Heart right ventricle (tissue), 16 donors: ENCODE results near the gene TBC1D14. TPM values are rescaled to one million over a fixed set of nuclear protein-coding genes. Genes with fewer than 3 reads are reported as not detected.

Source experiments
- ATAC-seq, 8 donors: fragments of 200-7000 bp; cut with Tn5 transposase; one replicate each; pipeline ENCODE4 v1.9.1; 2020; ENCODE audit warnings: mild to moderate bottlenecking in 8 of 8, moderate library complexity in 8 of 8, moderate number of reproducible peaks in 1 of 8
- DNase-seq, 2 donors: peaks; one replicate each; pipeline ENCODE4 v3.0.0-alpha.2; 2020
- H3K27ac ChIP-seq, 10 donors: fragments of 200-600 bp; sonication (generic) in 2 of 10; one replicate each; pipeline versions ENCODE4 v1.5.0 to v1.8.0; 2020 to 2022; ENCODE audit warnings: mild to moderate bottlenecking in 3 of 10
- H3K27me3 ChIP-seq, 7 donors: fragments of 200-600 bp; one replicate each; pipeline ENCODE4 v1.8.0; 2021 to 2022; ENCODE audit warnings: mild to moderate bottlenecking in 2 of 7
- H3K36me3 ChIP-seq, 9 donors: fragments of 200-600 bp; sonication (generic) in 1 of 9; one replicate each; pipeline versions ENCODE4 v1.5.0 to v1.8.0; 2020 to 2022; ENCODE audit warnings: mild to moderate bottlenecking in 2 of 9
- H3K4me1 ChIP-seq, 9 donors: fragments of 200-600 bp; sonication (generic) in 1 of 9; one replicate each; pipeline versions ENCODE4 v1.5.0 to v1.8.0; 2020 to 2022; ENCODE audit warnings: mild to moderate bottlenecking in 4 of 9
- H3K4me3 ChIP-seq, 10 donors: fragments of 200-600 bp; sonication (generic) in 2 of 10; one replicate each; pipeline versions ENCODE4 v1.5.0 to v1.8.0; 2020 to 2022; ENCODE audit warnings: mild to moderate bottlenecking in 7 of 10, moderate library complexity in 2 of 10
- H3K9me3 ChIP-seq, 11 donors: fragments of 200-600 bp in 10 of 11; sonication (generic) in 2 of 11; one replicate each; pipeline versions ENCODE4 v1.5.0 to v1.8.0; 2013 to 2022; ENCODE audit warnings: mild to moderate bottlenecking in 2 of 11, control low read depth in 1 of 11, moderate library complexity in 1 of 11
- CTCF ChIP-seq, 9 donors: fragments of 200-600 bp; sonication (generic) in 2 of 9; IDR thresholded peaks; one replicate each; pipeline versions ENCODE4 v1.5.0 to v1.8.0; 2021 to 2022; ENCODE audit warnings: antibody characterized with exemption in 9 of 9, mild to moderate bottlenecking in 5 of 9, moderate library complexity in 1 of 9
- WGBS, 2 donors: extraction: QIAGEN DNeasy Blood & Tissue Kit; methylation state at CpG; one replicate each; pipeline ENCODE4 v1.1.7; 2013; ENCODE audit warnings: inconsistent platforms in 1 of 2; 5-methylcytosine and 5-hydroxymethylcytosine counted together
- intact Hi-C, 10 donors: fragments of 100-400 bp; cut with DNase I; formaldehyde crosslinking; loops; one replicate each; pipeline versions ENCODE4 v1.11.1 to v1.14.2; 2022
- polyA plus RNA-seq, 2 donors: library from polyadenylated mRNA; stranded (reverse); fragments of 200-250 nt; gene quantifications; one replicate each; pipeline ENCODE4 v1.2.3, GENCODE V29; 2013
- total RNA-seq, 10 donors: library from RNA; stranded (reverse); fragmentation: NEBNext Ultra II Directional in 3 of 10; extraction: Animal tissue kit (Norgen Biotek cat#: 25700) in 3 of 10; gene quantifications; one replicate each; pipeline versions ENCODE4 v1.2.1 to v1.2.4, GENCODE V29; 2021 to 2023
- donor health status: Arrhythmogenic right ventricular cardiomyopathy.
- donor health status: ischemic (EF 13 %, LVEDD 7.1; RV severe dilation, severe dysfunction).
- donor health status: healthy with polysubstance abuse.
- donor health status: DM: no; HTN: yes; CAD: no.
- donor health status: DM: no; HTN: no; CAD: no.
- donor health status: ischemic (EF 25% LVEDD 6.9; RV normal size, moderate dysfunction).
- donor health status: ischemic (EF 25% LVEDD 5.7; RV mildly dilated, moderate dysfunction).
- donor health status: healthy.
- donor health status: DM: yes; HTN: yes; CAD: no.
- donor health status: Ischemic cardiomyopathy.
- donor health status: ischemic (EF 35%, LVEDD 5.7; RV mildly dilated, moderate dysfunction).
- donor health status: nonischemic (EF 11% LVEDD 7.7; RV severe dilation, severe dysfunction).
- donor health status: DM: yes; HTN: yes; CAD: no.
- donor health status: PGD.
- donor health status: ischemic (EF 29% LVEDD 5.4; RV normal size, mild dysfunction).
- donor health status: nonischemic (EF 23%, LVEDD 6.1; RV moderate dilation, normal function).

The TBC1D14 gene
- total and polyA plus RNA-seq, 12 donors, result 10.5 to 43.7 (median 32.6) TPM

- Histone ChIP-seq H3K9me3 (no peaks in the 10 kb centered on the region), H3K27me3 (no peaks in the 10 kb centered on the region), H3K4me3 (no peak overlapping the region), H3K4me1 (peaks cover 3 to 79% (median 38%) of the 10 kb centered on the region in 9 donors), H3K36me3 (peaks cover 0 to 16% (median 0%) of the 10 kb centered on the region in 9 donors), H3K27ac (peak overlapping the region in 3 of 10 donors; percentile 18 to 91 (median 50))
- peak in 1 of 8 donors; percentile 2 for ATAC-seq
- 66 to 67% methylated on average over 15 of the region's 15 CpGs for WGBS, 2 donors
- intact Hi-C loops, result no loop called here
- no peak for TF ChIP-seq CTCF (IDR thresholded peaks at IDR 0.05)
- no peak for DNase-seq
Observed at GRCh38 chr4:6929812-6930464, 20.3 kb downstream of the TBC1D14 start.

- TF ChIP-seq CTCF (IDR thresholded peaks at IDR 0.05), result no peak
Observed at GRCh38 chr4:6932475-6932874, 22.8 kb downstream of the TBC1D14 start.

DNA sequence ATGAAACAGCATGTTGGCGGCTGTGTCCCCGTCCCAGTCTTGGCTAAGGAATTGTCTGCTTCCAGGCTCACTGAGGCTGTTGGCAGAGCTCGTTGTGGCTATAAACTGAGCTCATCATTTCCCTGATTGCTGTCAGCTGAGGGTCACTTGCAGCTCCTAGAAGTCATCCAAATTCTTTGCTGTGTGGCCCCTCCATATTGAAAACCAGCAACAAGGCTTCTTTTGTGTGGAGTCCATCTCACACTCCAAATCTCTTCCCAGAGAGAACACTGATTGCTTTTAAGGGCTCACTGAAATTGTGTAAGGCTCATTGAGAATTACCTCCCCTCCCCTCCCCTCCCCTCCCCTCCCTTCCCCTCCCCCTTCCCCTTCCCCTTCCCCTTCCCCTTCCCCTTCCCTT lies 23.3 kb downstream of the TBC1D14 start:
- H3K36me3 ChIP-seq, result peaks cover 0 to 14% (median 0%) of the 10 kb centered on the region in 9 donors
- H3K4me3 ChIP-seq, result no peak overlapping the region
- no peak for DNase-seq
- no peak for ATAC-seq
- H3K27me3 ChIP-seq, result no peaks in the 10 kb centered on the region
- H3K27ac ChIP-seq, result peak overlapping the region in 1 of 10 donors; percentile 14
- H3K4me1 ChIP-seq, result peaks cover 3 to 70% (median 24%) of the 10 kb centered on the region in 9 donors
- WGBS, 2 donors, result 84 to 88% methylated on average over 3 of the region's 3 CpGs
- H3K9me3 ChIP-seq, result no peaks in the 10 kb centered on the region
- intact Hi-C loops, result no loop called here
- TF ChIP-seq CTCF (IDR thresholded peaks at IDR 0.05), result no peak

More at GRCh38 chr4:6932475-6932874, 22.8 kb downstream of the TBC1D14 start:
- intact Hi-C loops, result no loop called here
- DNase-seq, result no peak
- peak overlapping the region in 1 of 10 donors; percentile 14 for H3K27ac ChIP-seq
- no peak for ATAC-seq
- H3K36me3 ChIP-seq, result peaks cover 0 to 14% (median 0%) of the 10 kb centered on the region in 9 donors
- 91 to 98% methylated on average over 3 of the region's 3 CpGs for WGBS, 2 donors
- no peaks in the 10 kb centered on the region for H3K27me3 ChIP-seq
- H3K4me3 ChIP-seq, result no peak overlapping the region
- H3K4me1 ChIP-seq, result peaks cover 3 to 70% (median 27%) of the 10 kb centered on the region in 9 donors
- H3K9me3 ChIP-seq, result no peaks in the 10 kb centered on the region

GRCh38 chr4:6933691-6934430 lies 24.2 kb downstream of the TBC1D14 start:
- 94 to 96% methylated on average over 9 of the region's 9 CpGs for WGBS, 2 donors
- intact Hi-C loops, result no loop called here
- ATAC-seq (no peak), DNase-seq (no peak)
- no peak overlapping the region for H3K4me3 ChIP-seq
- H3K4me1 ChIP-seq, result peaks cover 3 to 70% (median 25%) of the 10 kb centered on the region in 9 donors
- no peaks in the 10 kb centered on the region for H3K9me3 ChIP-seq
- no peak overlapping the region for H3K27ac ChIP-seq
- no peak for TF ChIP-seq CTCF (IDR thresholded peaks at IDR 0.05)
- no peaks in the 10 kb centered on the region for H3K27me3 ChIP-seq
- H3K36me3 ChIP-seq, result peaks cover 0 to 10% (median 0%) of the 10 kb centered on the region in 9 donors
